GM19240 (cell line): ENCODE results near the gene GATA6.

Experiments used
- DNase-seq: peaks from one replicate; pipeline ENCODE4 v3.0.0; 2011; ENCODE audit warnings: low spot score; ENCODE audit not compliant: insufficient read length

Gene GATA6

GRCh38 chr18:22169011-22169888, at the start of gene GATA6:
TSS of gene GATA6 (plus strand) at chr18:22169589. CDS start at chr18:22171145, 1,556 bp downstream.
- DNase-seq: no peak

GRCh38 chr18:22124970-22125369, 44.4 kb upstream of the GATA6 start:
- no peak for DNase-seq

DNA sequence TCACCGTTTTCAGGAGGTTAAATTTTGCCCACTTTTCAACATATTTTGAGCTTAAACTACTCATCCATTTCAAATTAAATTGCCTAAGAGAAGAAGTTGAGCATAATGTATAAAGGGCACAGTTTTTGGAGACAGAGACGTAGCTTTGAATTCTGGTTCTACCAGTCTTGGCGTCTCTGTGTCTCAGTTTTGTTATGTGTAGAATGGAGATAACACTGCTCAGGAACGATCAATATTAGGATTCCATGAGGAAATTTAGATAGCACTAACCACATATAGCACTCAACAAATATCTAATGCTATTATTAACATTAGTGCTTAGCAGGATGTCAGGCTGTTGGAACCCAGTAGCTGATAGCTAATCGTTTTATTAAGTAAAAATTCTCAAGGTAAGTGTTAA, 40.4 kb upstream of the GATA6 start:
- no peak for DNase-seq

DNA sequence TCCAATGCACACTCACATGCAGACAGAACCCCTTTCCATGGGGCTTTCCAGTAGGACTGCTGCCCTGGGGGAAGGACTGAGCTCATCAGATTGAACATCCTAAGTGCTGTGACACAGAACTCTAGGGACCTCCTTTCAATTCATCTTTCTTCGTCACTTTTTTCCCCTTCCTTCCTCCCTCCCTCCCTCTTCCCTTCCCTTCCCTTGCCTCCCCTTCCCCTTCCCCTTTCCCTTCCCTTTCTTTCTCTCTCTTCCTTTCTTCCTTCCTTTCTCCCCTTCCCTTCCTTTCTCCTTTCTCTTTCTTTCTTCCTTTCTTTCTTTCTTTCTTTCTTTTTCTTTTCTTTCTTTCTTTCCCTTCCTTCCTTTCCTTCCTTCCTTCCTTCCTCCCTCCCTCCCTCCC, 39.6 kb upstream of the GATA6 start:
- DNase-seq: no peak

DNA sequence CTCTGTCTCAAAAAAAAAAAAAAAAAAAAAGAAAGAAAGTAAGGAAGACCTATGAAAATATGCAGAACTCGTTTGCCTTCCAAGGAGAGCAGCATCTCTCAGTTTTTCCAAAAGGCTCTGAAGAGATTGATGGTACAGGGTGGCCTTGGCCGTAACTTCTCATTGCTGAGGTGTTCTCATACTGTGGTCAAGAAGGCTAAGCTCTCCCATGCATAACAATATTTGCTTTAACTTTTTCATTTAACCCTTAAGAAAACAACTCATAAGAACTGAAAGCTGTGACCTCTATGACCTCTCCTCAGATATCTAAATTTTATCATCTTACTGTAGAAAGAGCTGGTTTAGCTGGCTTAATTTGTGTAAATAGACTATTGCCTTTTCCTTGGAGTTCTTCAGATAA, 37.1 kb upstream of the GATA6 start:
- no peak for DNase-seq

DNA sequence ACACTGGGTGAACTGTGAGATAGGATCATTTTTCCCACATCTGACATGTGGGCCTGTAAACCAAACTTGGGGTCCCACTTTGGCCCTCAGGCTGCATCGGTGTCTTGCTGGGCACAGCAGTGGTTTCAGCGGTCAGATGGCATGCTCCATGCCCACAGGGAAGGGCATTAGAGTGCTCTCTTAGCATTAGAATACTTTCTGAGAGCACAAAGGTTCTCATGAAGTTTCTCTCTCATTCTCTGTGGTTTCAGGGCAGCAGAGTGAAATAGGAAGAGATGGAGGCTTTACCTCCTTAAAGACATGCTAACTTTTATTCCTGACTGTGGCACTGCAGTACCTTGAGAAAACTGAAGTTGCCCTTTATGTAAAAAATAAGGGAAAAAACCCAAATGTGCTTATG, 36.6 kb upstream of the GATA6 start:
- DNase-seq: no peak

- DNase-seq: no peak
Observed at GRCh38 chr18:22136395-22136794, 33.0 kb upstream of the GATA6 start.

- no peak for DNase-seq
Observed at GRCh38 chr18:22141211-22141610, 28.2 kb upstream of the GATA6 start.

DNA sequence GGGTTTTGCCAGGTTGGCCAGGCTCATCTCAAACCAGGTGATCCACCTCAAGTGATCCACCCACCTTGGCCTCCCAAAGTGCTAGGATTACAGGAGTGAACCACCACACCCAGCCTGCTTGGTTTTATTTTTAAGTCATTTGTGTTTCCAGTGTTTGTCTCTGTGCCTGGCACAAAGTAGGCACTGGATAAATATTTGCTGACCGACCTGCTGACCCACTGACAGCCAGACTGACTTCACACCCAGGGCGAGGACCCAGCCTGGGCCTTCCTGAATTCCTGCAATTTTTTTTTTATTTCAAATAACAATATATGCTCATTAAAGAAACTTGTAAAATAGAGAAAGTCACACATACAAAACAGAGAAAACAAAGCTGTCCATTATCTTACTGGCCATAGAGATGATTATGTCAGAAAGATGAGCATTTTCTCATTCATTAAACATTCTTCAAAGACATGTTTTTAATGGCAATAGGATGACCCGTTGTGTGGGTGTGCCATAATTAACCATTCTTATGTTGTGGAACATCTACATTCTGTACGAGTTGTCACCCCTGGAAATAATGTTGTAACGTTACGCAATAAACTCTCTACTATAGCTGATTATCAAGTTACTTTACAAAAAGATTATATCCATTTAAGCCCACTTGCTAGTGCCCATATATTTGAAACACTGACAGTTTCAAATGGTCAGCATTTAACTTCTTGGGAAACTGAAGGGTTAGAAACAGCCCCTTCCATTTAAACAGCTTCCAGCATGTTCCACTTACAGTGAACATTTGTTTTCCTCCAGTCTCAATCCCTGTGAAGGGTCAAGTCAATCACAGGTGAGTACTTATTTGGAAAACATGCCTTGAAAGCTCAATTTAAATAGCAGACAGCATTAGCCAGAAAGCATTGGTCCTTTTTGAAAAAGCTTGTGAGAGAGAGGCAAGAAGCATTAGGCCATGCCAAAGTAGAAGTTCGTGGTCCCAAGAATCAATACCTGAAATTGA, 25.7 kb upstream of the GATA6 start:
- DNase-seq: no peak

GRCh38 chr18:22145160-22145559, 24.2 kb upstream of the GATA6 start:
- DNase-seq: no peak

DNA sequence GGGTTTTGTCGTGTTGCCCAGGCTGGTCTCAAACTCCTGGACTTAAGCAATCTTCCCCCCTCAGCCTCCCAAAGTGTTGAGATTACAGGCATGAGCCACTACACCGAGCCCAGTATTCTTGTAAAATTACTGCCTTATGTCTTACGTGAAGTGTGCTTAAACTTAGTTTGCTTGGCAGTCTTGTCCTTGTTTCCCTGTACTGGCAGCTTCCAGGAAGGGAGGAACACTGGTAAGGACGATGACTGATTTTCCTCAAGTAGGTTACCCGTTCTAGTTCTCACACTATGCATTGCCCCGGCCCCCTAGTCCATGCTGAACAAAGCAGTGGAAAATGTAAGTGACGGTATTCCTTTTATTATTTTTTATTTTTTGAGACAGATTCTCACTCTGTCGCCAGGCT, 19.7 kb upstream of the GATA6 start:
- DNase-seq: no peak

GRCh38 chr18:22152093-22152492, 17.3 kb upstream of the GATA6 start:
- no peak for DNase-seq

GRCh38 chr18:22153428-22153827, 16.0 kb upstream of the GATA6 start:
- no peak for DNase-seq

DNA sequence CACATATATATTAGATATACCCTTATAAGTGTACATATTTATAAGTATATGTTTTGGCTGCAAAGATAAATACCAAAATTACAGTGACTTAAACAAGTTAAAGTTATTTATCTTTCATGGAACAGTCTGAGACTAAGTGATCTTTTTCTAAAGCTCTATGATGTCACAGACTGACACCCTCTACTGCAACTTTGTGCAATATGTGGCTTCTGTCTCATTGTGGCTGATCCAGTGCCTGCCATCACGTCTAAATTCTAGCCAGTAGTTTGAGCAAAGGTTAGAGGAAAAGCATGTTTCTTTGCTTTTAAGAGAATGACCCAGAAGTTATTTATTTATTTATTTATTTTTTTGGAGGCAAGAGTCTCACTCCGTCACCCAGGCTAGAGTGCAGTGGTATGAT, 13.8 kb upstream of the GATA6 start:
- no peak for DNase-seq

- no peak for DNase-seq
Observed at GRCh38 chr18:22159014-22159413, 10.4 kb upstream of the GATA6 start.

DNA sequence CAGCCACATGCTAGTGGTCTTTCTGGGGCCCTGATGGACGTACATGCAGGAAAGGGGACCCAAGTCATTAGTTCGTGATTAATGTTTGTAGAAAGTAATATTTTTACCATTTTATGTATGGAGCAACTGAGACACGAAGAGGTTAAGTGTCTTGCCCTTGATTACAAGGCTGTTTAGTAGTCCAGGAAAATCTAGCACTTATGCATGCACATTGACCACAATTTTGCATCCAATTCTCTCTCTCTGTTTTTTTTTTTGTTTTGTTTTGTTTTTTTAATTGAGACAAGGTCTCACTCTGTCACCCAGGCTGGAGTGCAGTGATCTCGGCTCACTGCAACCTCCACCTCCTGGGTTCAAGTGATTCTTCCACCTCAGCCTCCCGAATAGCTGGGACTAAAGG, 8.3 kb upstream of the GATA6 start:
- no peak for DNase-seq

GRCh38 chr18:22163416-22164161, 5.8 kb upstream of the GATA6 start:
- DNase-seq: no peak

GRCh38 chr18:22164337-22165048, 4.9 kb upstream of the GATA6 start:
- no peak for DNase-seq

GRCh38 chr18:22165049-22165602, 4.3 kb upstream of the GATA6 start:
- no peak for DNase-seq

GRCh38 chr18:22165603-22166068, 3.8 kb upstream of the GATA6 start:
- no peak for DNase-seq
